Fibroblast of peridontal ligament (primary cell): Measurements from ENCODE around the gene PDE4B.
A peak's percentile ranks its signal among the peaks of the same experiment; 100 is the strongest.

ENCODE experiments used
- DNase-seq: peaks from one replicate; pipeline ENCODE4 v3.0.0-alpha.2; 2010; ENCODE audit errors: extremely low read depth

Gene PDE4B

GRCh38 chr1:66239834-66240233 is 447.1 kb downstream of the PDE4B start:
- DNase-seq = no peak

DNA sequence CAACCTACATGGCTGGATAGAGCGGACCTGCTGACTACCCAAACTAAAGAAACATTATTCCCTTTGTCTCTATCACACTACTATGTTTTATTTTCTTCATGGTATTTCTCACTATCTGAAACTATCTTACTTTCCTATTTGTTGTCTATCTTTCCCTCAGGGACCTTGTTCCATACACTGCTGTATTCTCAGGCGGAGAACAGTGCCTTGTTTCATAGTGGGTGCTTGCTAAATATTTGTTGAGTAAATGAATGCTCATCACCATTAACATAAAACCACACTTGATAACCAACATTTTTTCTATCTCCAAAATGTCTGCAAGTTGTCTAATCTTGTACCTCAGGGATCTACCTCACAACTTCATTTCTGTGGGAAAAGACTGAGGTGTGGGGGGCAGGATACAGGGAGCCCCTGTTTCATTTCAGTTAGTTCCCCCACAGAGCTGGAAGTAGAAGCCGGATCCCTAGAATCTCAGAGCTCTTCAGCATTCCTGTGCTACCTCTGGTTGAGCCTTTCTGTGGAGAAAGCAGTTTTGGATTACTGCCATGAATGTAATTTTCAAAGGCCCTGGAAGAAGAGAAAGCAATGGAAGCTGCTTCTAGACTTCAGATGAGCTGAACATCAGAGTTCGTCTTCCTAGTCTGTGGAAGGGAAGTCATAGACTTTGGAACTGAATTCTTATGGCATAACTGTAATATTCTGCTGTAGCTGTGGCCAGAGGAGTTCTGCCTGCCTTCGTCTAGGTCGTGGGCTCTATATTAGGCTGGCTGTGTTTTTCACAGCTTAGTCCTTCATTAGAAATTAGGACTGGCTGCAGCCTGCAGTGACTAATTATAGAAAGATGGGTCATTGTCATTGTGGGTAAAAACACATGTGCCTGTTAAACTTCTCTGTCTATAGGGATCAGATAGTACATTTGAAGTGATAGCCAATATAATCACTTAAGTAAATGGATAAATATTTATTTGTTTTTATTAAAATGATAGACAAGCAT is 448.1 kb downstream of the PDE4B start:
- DNase-seq = no peak

- peak; percentile 90 for DNase-seq
Measured at GRCh38 chr1:66242646-66243547, 450.2 kb downstream of the PDE4B start.

GRCh38 chr1:66243548-66244130 is 450.9 kb downstream of the PDE4B start:
- DNase-seq = no peak

- DNase-seq = no peak
Measured at GRCh38 chr1:66244429-66244828, 451.7 kb downstream of the PDE4B start.

GRCh38 chr1:66245691-66246090 is 453.0 kb downstream of the PDE4B start:
- DNase-seq = no peak

DNA sequence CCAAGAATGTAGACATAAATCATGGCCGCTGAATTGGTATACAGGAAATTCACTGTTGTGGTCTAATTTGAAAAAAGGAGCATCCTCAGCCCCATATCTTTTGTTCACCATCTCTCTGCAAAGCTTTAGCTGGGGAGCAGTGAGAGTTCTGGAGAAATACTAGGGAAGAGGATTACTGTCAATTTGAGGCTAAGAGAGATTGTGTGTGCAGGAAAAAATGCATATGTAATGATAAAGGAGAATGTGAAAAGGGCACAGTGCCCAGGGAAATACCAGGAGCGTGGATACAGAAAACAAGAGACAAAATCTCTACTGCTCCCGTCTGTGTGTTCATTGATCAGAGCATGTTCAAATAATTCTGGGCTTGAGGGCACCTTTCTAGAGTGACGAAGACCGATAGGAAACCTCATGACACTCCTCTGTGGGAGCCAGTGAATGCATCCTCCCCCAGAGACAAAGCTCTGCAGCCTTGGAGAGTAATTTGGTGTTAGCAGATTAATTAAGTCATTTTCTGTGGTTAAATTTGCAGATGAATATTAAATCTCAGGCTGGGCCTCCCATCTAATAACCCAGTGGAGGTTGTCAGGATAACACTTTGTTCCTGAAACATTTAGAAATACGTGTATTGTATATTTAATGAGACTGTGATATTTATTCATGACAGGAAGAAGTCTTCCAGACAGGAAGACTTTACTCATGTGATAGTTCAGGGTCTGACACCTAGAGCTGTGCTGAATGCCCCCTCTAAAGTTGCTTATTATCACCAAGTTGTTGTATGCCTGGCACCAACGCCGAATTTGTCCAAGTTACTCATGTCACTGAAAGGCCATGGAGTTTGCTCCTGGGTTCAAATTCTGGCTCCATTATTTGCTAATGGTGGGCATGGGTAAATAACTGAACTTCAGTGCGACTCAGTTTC is 453.9 kb downstream of the PDE4B start:
- peak; percentile 50 for DNase-seq

DNA sequence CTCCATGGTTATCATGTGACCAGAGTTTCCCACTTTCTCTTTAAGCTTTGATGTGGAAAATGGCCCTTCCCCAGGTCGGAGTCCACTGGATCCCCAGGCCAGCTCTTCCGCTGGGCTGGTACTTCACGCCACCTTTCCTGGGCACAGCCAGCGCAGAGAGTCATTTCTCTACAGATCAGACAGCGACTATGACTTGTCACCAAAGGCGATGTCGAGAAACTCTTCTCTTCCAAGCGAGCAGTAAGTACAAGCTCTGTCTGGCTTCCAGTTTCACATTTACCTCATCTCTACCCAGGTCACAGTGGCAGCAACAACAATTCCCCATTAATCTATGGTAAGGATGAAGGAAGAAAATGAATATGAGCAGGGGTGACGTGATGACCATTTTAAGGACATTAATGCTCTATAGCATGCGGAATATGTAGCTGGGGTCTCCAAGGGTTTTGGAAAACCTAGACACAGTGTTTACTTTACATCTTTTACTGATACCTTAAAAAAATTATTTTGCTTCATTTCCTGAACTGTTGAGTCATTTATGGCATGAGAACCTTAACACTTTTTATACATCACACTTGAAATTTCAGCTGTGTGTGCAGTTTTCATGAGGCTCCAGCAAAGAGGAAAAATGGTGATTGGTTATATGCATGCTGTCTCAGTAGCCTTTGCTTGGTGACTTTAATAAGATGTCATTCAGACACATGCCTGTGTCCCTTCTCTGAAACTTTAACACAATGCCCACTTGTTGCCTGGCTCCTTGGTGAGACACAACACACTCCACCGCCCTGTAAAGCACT is 454.9 kb downstream of the PDE4B start:
- no peak for DNase-seq

GRCh38 chr1:66248257-66248656 is 455.6 kb downstream of the PDE4B start:
- no peak for DNase-seq

DNA sequence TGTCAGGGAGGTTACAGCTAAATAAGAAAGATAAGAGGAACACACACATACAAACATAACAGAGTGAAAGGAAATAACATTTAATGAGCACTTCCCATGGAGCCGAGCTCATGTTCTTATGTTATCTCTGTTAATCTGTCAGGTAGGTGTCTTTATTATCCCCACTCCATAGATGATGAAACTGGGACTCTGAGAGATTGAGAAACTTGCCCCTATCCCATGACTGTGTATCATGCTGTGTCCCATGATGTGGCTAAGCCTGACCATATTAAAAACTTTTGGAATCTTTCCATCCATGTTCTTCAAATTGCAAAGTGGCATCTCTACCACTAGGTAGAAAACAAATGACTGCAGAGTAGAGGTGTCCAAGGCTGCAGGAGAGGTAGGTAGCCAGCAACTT is 456.1 kb downstream of the PDE4B start:
- no peak for DNase-seq

DNA sequence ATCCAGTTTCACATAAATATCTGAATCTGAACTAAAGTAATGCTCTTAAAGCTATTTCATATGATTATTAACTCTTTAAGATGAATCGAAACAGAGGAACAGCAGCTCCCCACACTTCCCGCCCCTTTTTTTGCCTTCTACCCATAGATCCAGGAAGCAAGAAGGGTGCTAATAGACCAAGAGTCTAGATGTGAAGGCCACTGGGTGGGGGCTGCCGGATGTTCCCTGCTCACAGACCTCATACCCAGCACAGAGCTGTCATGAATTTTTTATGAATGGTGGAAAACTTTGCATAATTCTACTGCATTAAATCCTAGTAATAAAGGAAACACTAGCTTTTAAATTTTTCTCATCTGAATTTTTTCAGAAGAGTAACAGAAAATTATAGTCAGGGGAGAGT is 457.4 kb downstream of the PDE4B start:
- no peak for DNase-seq

GRCh38 chr1:66250478-66250877 is 457.8 kb downstream of the PDE4B start:
- peak; percentile 45 for DNase-seq

- no peak for DNase-seq
Measured at GRCh38 chr1:66251546-66251945, 458.9 kb downstream of the PDE4B start.

DNA sequence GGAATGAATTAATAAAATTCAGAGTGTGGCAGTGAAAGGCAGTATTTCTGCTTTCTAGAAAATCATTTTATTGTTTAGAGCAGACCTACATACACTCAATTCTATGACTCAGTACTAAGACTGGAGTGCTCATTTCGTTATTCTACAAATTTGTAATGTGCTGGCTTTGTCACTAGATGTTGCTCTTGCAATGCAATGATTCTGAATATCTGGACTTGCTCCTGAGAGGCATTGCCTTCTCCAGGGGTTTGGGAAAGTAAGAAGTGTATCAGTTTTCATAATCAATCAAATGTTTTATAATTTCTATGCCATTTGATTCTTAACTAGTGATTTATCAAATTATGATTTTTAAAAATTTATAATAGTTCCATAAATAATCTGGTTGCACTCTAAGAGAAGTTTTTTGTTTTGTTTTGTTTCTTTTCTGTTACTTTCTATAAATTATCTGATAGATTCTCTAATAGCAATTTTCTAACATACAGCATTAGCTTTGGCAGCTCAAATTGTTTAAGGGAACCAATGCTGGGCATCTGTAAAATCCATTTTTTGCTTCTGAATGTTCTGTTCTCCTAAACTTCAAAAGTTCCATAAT is 460.7 kb downstream of the PDE4B start:
- peak; percentile 91 for DNase-seq

DNA sequence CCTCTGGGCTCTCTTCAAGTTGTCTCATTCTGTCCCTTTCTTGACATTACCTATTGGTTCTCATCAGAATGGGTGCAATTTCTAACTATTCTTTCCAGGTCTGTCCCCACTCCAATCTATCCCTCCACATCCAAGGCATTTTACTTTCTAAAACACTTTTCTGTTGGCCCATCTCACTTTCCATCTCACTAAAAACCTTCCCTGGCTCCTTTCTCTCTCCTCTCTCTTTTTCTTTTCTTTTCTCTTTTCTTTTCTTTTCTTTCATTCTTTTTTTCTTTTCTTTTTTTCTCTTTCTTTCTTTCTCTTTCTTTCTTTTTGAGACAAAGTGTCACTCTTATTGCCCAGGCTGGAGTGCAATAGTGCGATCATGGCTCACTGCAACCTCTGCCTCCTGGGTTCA is 462.1 kb downstream of the PDE4B start:
- no peak for DNase-seq

GRCh38 chr1:66256629-66257572 is 464.2 kb downstream of the PDE4B start:
- no peak for DNase-seq

GRCh38 chr1:66258404-66259105 is 465.9 kb downstream of the PDE4B start:
- peak; percentile 58 for DNase-seq

- no peak for DNase-seq
Measured at GRCh38 chr1:66261364-66261763, 468.7 kb downstream of the PDE4B start.
